Measurements from ENCODE around the gene PAX2. TPM values are rescaled to one million over a fixed set of nuclear protein-coding genes. Genes with fewer than 3 reads are reported as not detected.

Gene PAX2
- total and polyA plus RNA-seq, 3 donors from 2014 or later: 1.1 to 3.7 (median 1.5) TPM

DNA sequence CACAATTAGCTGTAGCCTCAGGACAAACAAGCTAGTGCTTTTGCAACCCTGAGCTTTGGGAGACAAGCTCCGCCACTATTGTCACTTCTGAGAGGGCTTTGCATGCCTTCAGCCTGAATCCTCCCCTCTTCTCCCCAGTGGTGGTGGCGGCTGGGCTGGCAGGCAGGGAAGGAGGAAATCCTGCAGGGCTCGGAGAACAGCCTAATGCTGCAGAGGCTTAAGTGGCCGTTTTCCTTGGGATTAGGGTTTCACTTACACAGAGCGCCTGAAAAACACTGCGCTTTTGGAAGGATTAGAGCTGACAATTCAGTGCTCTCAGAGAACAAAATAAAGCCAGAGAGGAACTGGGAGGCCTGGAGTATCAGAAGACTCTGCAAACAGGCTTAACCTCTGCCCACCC lies 71.3 kb downstream of the PAX2 start:
- no peak for DNase-seq
- Histone ChIP-seq H3K4me3 (no peak overlapping the region), H3K27ac (no peak overlapping the region), H3K9me3 (no peaks in the 10 kb centered on the region), H3K4me1 (no peaks in the 10 kb centered on the region), H3K36me3 (ENCODE audit: low read depth, missing control alignments) (no peaks in the 10 kb centered on the region), H3K27me3 (no peaks in the 10 kb centered on the region)
- intact Hi-C loops (cut with DNase I; ENCODE audit: low total_unique reads): no loop called here
- no peak for TF ChIP-seq POLR2A (IDR thresholded peaks at IDR 0.05)
- TF ChIP-seq CTCF (IDR thresholded peaks at IDR 0.05): no peak
- WGBS, 2 donors: 80 to 87% methylated on average over 6 of the region's 6 CpGs

DNA sequence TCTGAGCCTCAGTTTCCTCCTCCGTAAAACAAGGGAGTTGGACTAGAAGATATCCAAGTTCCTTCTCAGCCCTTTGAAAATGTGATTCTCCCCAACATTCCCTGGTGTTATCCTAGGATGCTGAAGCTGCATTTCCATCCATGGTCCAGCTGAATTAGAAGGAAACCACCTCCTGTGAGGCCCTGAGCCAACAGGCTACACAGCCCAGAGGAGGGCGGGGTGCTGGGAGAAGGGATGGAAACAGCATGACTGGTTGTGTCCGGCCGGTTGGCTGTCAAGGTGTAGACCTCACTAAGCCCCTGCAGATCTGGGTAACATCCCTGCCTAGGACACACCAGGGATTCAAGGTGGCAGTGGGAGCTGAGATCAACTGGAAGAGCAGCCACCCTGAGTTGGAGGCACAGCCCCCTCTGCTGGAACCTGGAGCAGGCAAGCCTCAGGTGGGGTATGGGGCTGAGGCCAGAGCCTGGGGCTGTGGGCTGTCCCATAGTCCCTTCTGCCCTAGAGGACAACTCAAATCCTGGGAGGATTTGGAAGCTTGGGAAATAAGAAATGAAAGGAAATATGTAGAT lies 72.0 kb downstream of the PAX2 start:
- Histone ChIP-seq H3K4me1 (no peaks in the 10 kb centered on the region), H3K27ac (no peak overlapping the region), H3K9me3 (no peaks in the 10 kb centered on the region), H3K27me3 (no peaks in the 10 kb centered on the region), H3K36me3 (ENCODE audit: low read depth, missing control alignments) (no peaks in the 10 kb centered on the region), H3K4me3 (no peak overlapping the region)
- WGBS, 2 donors: 83 to 85% methylated on average over 1 to 4 of the region's 4 CpGs
- DNase-seq: no peak
- intact Hi-C loops (cut with DNase I; ENCODE audit: low total_unique reads): no loop called here
- TF ChIP-seq POLR2A (IDR thresholded peaks at IDR 0.05): no peak
- TF ChIP-seq CTCF (IDR thresholded peaks at IDR 0.05): no peak

GRCh38 chr10:100819424-100819823 lies 74.0 kb downstream of the PAX2 start:
- Histone ChIP-seq H3K9me3 (no peaks in the 10 kb centered on the region), H3K27ac (no peak overlapping the region), H3K27me3 (no peaks in the 10 kb centered on the region), H3K4me1 (no peaks in the 10 kb centered on the region), H3K4me3 (no peak overlapping the region), H3K36me3 (ENCODE audit: low read depth, missing control alignments) (no peaks in the 10 kb centered on the region)
- DNase-seq: no peak
- TF ChIP-seq CTCF (IDR thresholded peaks at IDR 0.05) (no peak), POLR2A (IDR thresholded peaks at IDR 0.05) (no peak)
- WGBS, 2 donors: 93 to 96% methylated on average over 6 of the region's 6 CpGs
- intact Hi-C loops (cut with DNase I; ENCODE audit: low total_unique reads): no loop called here

DNA sequence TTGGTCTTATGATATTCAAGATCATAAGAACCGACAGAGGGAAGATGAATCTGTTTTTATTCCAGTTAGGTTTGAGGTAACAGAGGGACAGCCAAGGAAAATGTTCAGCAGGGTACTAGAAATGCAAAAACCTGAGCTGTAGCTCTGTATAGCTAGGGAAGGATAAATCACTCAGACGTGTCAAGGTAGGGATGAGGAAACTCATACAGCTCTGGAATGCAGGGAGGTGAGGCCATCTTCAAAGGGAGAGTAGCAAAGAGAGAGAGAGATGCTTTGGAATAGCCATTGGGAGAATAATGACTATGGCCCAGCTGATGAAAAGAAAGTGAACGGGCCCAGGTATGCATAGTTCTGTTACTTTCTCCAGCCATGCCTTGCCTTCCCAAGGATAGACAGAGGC lies 77.8 kb downstream of the PAX2 start:
- no peak overlapping the region for H3K27ac ChIP-seq
- peaks cover 4% of the 10 kb centered on the region for H3K4me1 ChIP-seq
- WGBS, 2 donors: 58 to 64% methylated on average over 3 of the region's 3 CpGs
- H3K4me3 ChIP-seq: no peak overlapping the region
- peaks cover 6% of the 10 kb centered on the region for H3K27me3 ChIP-seq
- DNase-seq: no peak
- TF ChIP-seq POLR2A (IDR thresholded peaks at IDR 0.05) (no peak), CTCF (IDR thresholded peaks at IDR 0.05) (no peak)
- intact Hi-C loops (cut with DNase I; ENCODE audit: low total_unique reads): no loop called here
- H3K36me3 ChIP-seq (ENCODE audit: low read depth, missing control alignments): no peaks in the 10 kb centered on the region
- H3K9me3 ChIP-seq: no peaks in the 10 kb centered on the region

GRCh38 chr10:100824886-100825285 lies 79.5 kb downstream of the PAX2 start:
- 56% methylated on average over 3 of the region's 3 CpGs; no CpG with 5 or more reads in 1 of the 2 donors for WGBS, 2 donors
- Histone ChIP-seq H3K27ac (no peak overlapping the region), H3K4me3 (no peak overlapping the region), H3K4me1 (peaks cover 11% of the 10 kb centered on the region), H3K36me3 (ENCODE audit: low read depth, missing control alignments) (no peaks in the 10 kb centered on the region), H3K9me3 (no peaks in the 10 kb centered on the region), H3K27me3 (peaks cover 6% of the 10 kb centered on the region)
- intact Hi-C loops (cut with DNase I; ENCODE audit: low total_unique reads): no loop called here
- TF ChIP-seq CTCF (IDR thresholded peaks at IDR 0.05): no peak
- TF ChIP-seq POLR2A (IDR thresholded peaks at IDR 0.05): no peak
- no peak for DNase-seq

Measured in testis (tissue), 3 donors.